Body of pancreas (tissue), 4 donors: Measurements from ENCODE around the gene DAPK3.

ENCODE experiments used
- CTCF ChIP-seq, 7 experiments: fragments of 450-650 bp in 4 of 7; fragments of 200-600 bp in 3 of 7; sonication (generic) in 3 of 7; IDR thresholded peaks; one replicate each; pipeline ENCODE4 v1.5.1; 2016 to 2019; ENCODE audit warnings: antibody characterized with exemption in 7 of 7
- POLR2A ChIP-seq, 3 donors: fragments of 450-650 bp; IDR thresholded peaks; one replicate each; pipeline ENCODE4 v1.6.1; 2016; ENCODE audit warnings: antibody characterized with exemption in 3 of 3, mild to moderate bottlenecking in 2 of 3

- no peak for TF ChIP-seq CTCF (IDR thresholded peaks at IDR 0.05)
- no peak for TF ChIP-seq POLR2A (IDR thresholded peaks at IDR 0.05)
These were observed 42.2 kb upstream of the DAPK3 start for GRCh38 chr19:4012975-4013634.
